C4-2B (cell line): ENCODE measurements around the gene CLSTN3.

Experiments used
- H3K27ac ChIP-seq: fragments of 450-650 bp; 2 replicates; pipeline ENCODE4 v1.5.1; 2017
- CTCF ChIP-seq: fragments of 450-650 bp; conservative IDR thresholded peaks from 2 replicates; pipeline ENCODE4 v1.5.1; 2017; ENCODE audit warnings: mild to moderate bottlenecking
- ZFX ChIP-seq: fragments of 450-650 bp; IDR thresholded peaks from 2 replicates; pipeline ENCODE4 v1.6.1; 2017

Gene CLSTN3

GRCh38 chr12:7113389-7113871 lies 16.7 kb upstream of the CLSTN3 start:
- TF ChIP-seq CTCF, result peak; percentile 91
- TF ChIP-seq ZFX, result no peak
- H3K27ac ChIP-seq, result no peak overlapping the region

GRCh38 chr12:7114008-7114407 lies 16.2 kb upstream of the CLSTN3 start:
- TF ChIP-seq CTCF (no peak), ZFX (no peak)
- H3K27ac ChIP-seq, result no peak overlapping the region

GRCh38 chr12:7114851-7115250 lies 15.3 kb upstream of the CLSTN3 start:
- TF ChIP-seq ZFX (no peak), CTCF (no peak)
- H3K27ac ChIP-seq, result no peak overlapping the region

- TF ChIP-seq ZFX (no peak), CTCF (no peak)
Observed at GRCh38 chr12:7116196-7116595, 14.0 kb upstream of the CLSTN3 start.

GRCh38 chr12:7116916-7117315 lies 13.3 kb upstream of the CLSTN3 start:
- no peak for TF ChIP-seq CTCF
- no peak for TF ChIP-seq ZFX
- H3K27ac ChIP-seq, result no peak overlapping the region

More at GRCh38 chr12:7116196-7116595, 14.0 kb upstream of the CLSTN3 start:
- H3K27ac ChIP-seq, result no peak overlapping the region

GRCh38 chr12:7117670-7118069 lies 12.5 kb upstream of the CLSTN3 start:
- H3K27ac ChIP-seq, result no peak overlapping the region
- TF ChIP-seq CTCF, result no peak
- no peak for TF ChIP-seq ZFX

- TF ChIP-seq CTCF, result no peak
- H3K27ac ChIP-seq, result no peak overlapping the region
Observed at GRCh38 chr12:7118881-7119280, 11.3 kb upstream of the CLSTN3 start.
